H9 (cell line): ENCODE data around the gene CERS6. TPM values are rescaled to one million over a fixed set of nuclear protein-coding genes. Genes with fewer than 3 reads are reported as not detected.

Source experiments
- DNase-seq: peaks from one replicate; pipeline ENCODE4 v3.0.0-alpha.2; 2017
- H2AFZ ChIP-seq: one replicate; pipeline ENCODE4 v1.6.1; 2013; ENCODE audit warnings: mild to moderate bottlenecking, low read length, control low read depth, moderate library complexity
- H2AK5ac ChIP-seq: 2 replicates; pipeline ENCODE4 v1.6.1; 2013; ENCODE audit warnings: low read length, control low read depth, mixed read lengths; ENCODE audit not compliant: insufficient read length
- H2BK120ac ChIP-seq: one replicate; pipeline ENCODE4 v1.6.1; 2013; ENCODE audit warnings: low read depth, mild to moderate bottlenecking, low read length, control low read depth, inconsistent platforms; ENCODE audit not compliant: poor library complexity, severe bottlenecking
- H2BK12ac ChIP-seq: 2 replicates; pipeline ENCODE4 v1.6.1; 2013; ENCODE audit warnings: low read length, control low read depth, mixed read lengths, low read depth; ENCODE audit not compliant: insufficient read length
- H2BK15ac ChIP-seq: 2 replicates; pipeline ENCODE4 v1.6.1; 2013; ENCODE audit warnings: low read depth, low read length, control low read depth
- H2BK20ac ChIP-seq: one replicate; pipeline ENCODE4 v1.6.1; 2013; ENCODE audit warnings: low read depth, mild to moderate bottlenecking, low read length, control low read depth, inconsistent platforms; ENCODE audit not compliant: poor library complexity, severe bottlenecking
- H2BK5ac ChIP-seq: 2 replicates; pipeline ENCODE4 v1.6.1; 2013; ENCODE audit warnings: low read length, control low read depth, mixed read lengths; ENCODE audit not compliant: insufficient read length
- H3K14ac ChIP-seq: 2 replicates; pipeline ENCODE4 v1.6.1; 2013; ENCODE audit warnings: low read length, control low read depth; ENCODE audit not compliant: insufficient read depth
- H3K18ac ChIP-seq: 2 replicates; pipeline ENCODE4 v1.6.1; 2013; ENCODE audit warnings: low read depth, mild to moderate bottlenecking, mixed read lengths, low read length, control low read depth; ENCODE audit not compliant: insufficient read length
- H3K23ac ChIP-seq: 2 replicates; pipeline ENCODE4 v1.6.1; 2013; ENCODE audit warnings: low read length, control low read depth, mixed read lengths, low read depth; ENCODE audit not compliant: insufficient read length
- H3K23me2 ChIP-seq: 2 replicates; pipeline ENCODE4 v1.6.1; 2013; ENCODE audit warnings: low read depth, mild to moderate bottlenecking, mixed read lengths, low read length, control low read depth; ENCODE audit not compliant: insufficient read length, poor library complexity, severe bottlenecking
- H3K27ac ChIP-seq: 2 replicates; pipeline ENCODE4 v1.5.1; 2013; ENCODE audit warnings: low read length, control low read depth, mixed read lengths, low read depth; ENCODE audit not compliant: insufficient read length
- H3K27me3 ChIP-seq: 2 replicates; pipeline ENCODE4 v1.6.1; 2013; ENCODE audit warnings: low read length, control low read depth, inconsistent platforms; ENCODE audit not compliant: insufficient read depth
- H3K4ac ChIP-seq: 2 replicates; pipeline ENCODE4 v1.6.1; 2013; ENCODE audit warnings: low read depth, mild to moderate bottlenecking, control low read depth, inconsistent platforms, low read length, moderate library complexity
- H3K4me1 ChIP-seq: 2 replicates; pipeline ENCODE4 v1.6.1; 2013; ENCODE audit warnings: low read length, control low read depth, inconsistent platforms; ENCODE audit not compliant: insufficient read depth
- H3K4me2 ChIP-seq: 2 replicates; pipeline ENCODE4 v1.6.1; 2013; ENCODE audit warnings: low read length, control low read depth, mixed read lengths; ENCODE audit not compliant: insufficient read length, insufficient read depth
- H3K56ac ChIP-seq: 2 replicates; pipeline ENCODE4 v1.6.1; 2013; ENCODE audit warnings: low read depth, mild to moderate bottlenecking, mixed read lengths, low read length, control low read depth; ENCODE audit not compliant: insufficient read length
- H3K79me1 ChIP-seq: 2 replicates; pipeline ENCODE4 v1.6.1; 2013; ENCODE audit warnings: low read depth, mild to moderate bottlenecking, moderate library complexity, low read length, control low read depth, inconsistent platforms; ENCODE audit not compliant: insufficient read depth, poor library complexity, severe bottlenecking
- H3K79me2 ChIP-seq: 2 replicates; pipeline ENCODE4 v1.6.1; 2013; ENCODE audit warnings: low read length, control low read depth, inconsistent platforms; ENCODE audit not compliant: insufficient read depth
- H3K9ac ChIP-seq: 2 replicates; pipeline ENCODE4 v1.6.1; 2013; ENCODE audit warnings: low read length, control low read depth, mixed read lengths; ENCODE audit not compliant: insufficient read length; ENCODE audit errors: extremely low read depth
- H3K9me3 ChIP-seq: one replicate; pipeline ENCODE4 v1.6.1; 2013; ENCODE audit warnings: low read depth, low read length, inconsistent platforms; ENCODE audit not compliant: control insufficient read depth
- H3T11ph ChIP-seq: one replicate; pipeline ENCODE4 v1.6.1; 2013; ENCODE audit warnings: mild to moderate bottlenecking, low read length, control low read depth, inconsistent platforms
- H4K20me1 ChIP-seq: one replicate; pipeline ENCODE4 v1.6.1; 2013; ENCODE audit not compliant: control insufficient read depth, insufficient read length, insufficient read depth
- H4K5ac ChIP-seq: 2 replicates; pipeline ENCODE4 v1.6.1; 2013; ENCODE audit warnings: low read depth, mild to moderate bottlenecking, mixed read lengths, low read length, control low read depth; ENCODE audit not compliant: insufficient read length
- H4K8ac ChIP-seq: replicated peaks from 2 replicates; pipeline ENCODE4 v1.6.1; 2013; ENCODE audit warnings: low read length, control low read depth, mixed read lengths, low read depth; ENCODE audit not compliant: insufficient read length
- H4K91ac ChIP-seq: 2 replicates; pipeline ENCODE4 v1.6.1; 2013; ENCODE audit warnings: low read depth, mild to moderate bottlenecking, moderate library complexity, mixed read lengths, low read length, control low read depth; ENCODE audit not compliant: insufficient read length
- H3K27ac Mint-ChIP-seq, 3 experiments: 2 replicates in 2 of 3; 3 replicates in 1 of 3; pipeline ENCODE4 v1.8.0; 2020 to 2021; ENCODE audit warnings: mixed read lengths in 3 of 3, mild to moderate bottlenecking in 1 of 3, moderate library complexity in 1 of 3
- H3K27me3 Mint-ChIP-seq: 2 replicates; pipeline ENCODE4 v1.8.0; 2021; ENCODE audit warnings: low read depth, mild to moderate bottlenecking, moderate library complexity, mixed read lengths
- H3K36me3 Mint-ChIP-seq, 3 experiments: 2 replicates in 2 of 3; 3 replicates in 1 of 3; pipeline ENCODE4 v1.8.0; 2020 to 2021; ENCODE audit warnings: low read depth in 3 of 3, mixed read lengths in 3 of 3; ENCODE audit not compliant: insufficient read depth in 1 of 3
- H3K4me1 Mint-ChIP-seq, 2 experiments: 2 replicates each; pipeline ENCODE4 v1.8.0; 2020; ENCODE audit warnings: mixed read lengths in 2 of 2
- H3K4me3 Mint-ChIP-seq, 2 experiments: 2 replicates in 1 of 2; 3 replicates in 1 of 2; pipeline ENCODE4 v1.8.0; 2020 to 2021; ENCODE audit warnings: mild to moderate bottlenecking in 2 of 2, mixed read lengths in 2 of 2, moderate library complexity in 1 of 2
- H3K9me3 Mint-ChIP-seq, 2 experiments: 2 replicates in 1 of 2; 3 replicates in 1 of 2; pipeline ENCODE4 v1.8.0; 2020; ENCODE audit warnings: mild to moderate bottlenecking in 2 of 2, mixed read lengths in 2 of 2, moderate library complexity in 1 of 2
- WGBS: extraction: QIAGEN DNeasy Blood & Tissue Kit; methylation state at CpG from one replicate; pipeline ENCODE4 v1.1.7; 2013; ENCODE audit warnings: missing lambda C conversion rate, low lambda C conversion rate, mixed read lengths; ENCODE audit not compliant: insufficient read length; ENCODE audit errors: extremely low coverage; 5-methylcytosine and 5-hydroxymethylcytosine counted together
- total RNA-seq: library from RNA; stranded (reverse); gene quantifications from 2 replicates; pipeline ENCODE4 v1.2.1, GENCODE V29; 2021
- TF ChIP-seq, protein P1 (sequence below): fragments of 200-600 bp; sonication (generic); conservative IDR thresholded peaks from 3 replicates; pipeline ENCODE4 v1.8.0; 2021; ENCODE audit warnings: antibody characterized with exemption, mild to moderate bottlenecking

The CERS6 gene
- total RNA-seq, 1 experiment from 2014 or later, result 17.7 TPM

DNA sequence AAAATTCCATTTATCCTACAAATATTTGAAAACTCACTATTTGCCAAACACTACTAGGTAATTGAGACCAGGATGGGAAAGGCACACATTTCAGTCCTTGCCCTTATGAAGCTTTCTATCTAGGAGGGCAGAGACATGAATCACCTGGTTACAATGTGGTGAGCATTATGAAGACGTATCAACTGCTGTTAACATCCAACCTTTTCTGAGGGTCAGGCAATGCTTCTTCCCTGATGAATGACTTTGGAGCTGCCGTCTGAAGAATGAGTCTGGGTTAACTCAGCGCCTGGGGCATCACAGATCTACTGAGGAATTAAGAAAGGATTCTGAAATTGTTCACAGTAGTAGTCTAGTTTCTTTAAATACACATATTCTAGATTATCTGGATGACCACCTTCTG lies 284.3 kb downstream of the CERS6 start:
- TF ChIP-seq, protein P1, sequence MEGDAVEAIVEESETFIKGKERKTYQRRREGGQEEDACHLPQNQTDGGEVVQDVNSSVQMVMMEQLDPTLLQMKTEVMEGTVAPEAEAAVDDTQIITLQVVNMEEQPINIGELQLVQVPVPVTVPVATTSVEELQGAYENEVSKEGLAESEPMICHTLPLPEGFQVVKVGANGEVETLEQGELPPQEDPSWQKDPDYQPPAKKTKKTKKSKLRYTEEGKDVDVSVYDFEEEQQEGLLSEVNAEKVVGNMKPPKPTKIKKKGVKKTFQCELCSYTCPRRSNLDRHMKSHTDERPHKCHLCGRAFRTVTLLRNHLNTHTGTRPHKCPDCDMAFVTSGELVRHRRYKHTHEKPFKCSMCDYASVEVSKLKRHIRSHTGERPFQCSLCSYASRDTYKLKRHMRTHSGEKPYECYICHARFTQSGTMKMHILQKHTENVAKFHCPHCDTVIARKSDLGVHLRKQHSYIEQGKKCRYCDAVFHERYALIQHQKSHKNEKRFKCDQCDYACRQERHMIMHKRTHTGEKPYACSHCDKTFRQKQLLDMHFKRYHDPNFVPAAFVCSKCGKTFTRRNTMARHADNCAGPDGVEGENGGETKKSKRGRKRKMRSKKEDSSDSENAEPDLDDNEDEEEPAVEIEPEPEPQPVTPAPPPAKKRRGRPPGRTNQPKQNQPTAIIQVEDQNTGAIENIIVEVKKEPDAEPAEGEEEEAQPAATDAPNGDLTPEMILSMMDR, result no peak
- no peaks in the 10 kb centered on the region for H3K9me3 Mint-ChIP-seq
- Histone ChIP-seq H3K23ac (no peak overlapping the region), H2BK15ac (no peak overlapping the region), H3K27ac (no peak overlapping the region), H3K23me2 (no peaks in the 10 kb centered on the region), H3K79me2 (no peaks in the 10 kb centered on the region), H2BK5ac (no peak overlapping the region), H3K79me1 (no peaks in the 10 kb centered on the region), H3K4me1 (no peaks in the 10 kb centered on the region), H4K20me1 (no peaks in the 10 kb centered on the region), H3T11ph (no peak overlapping the region), H3K4me2 (no peak overlapping the region), H3K14ac (no peak overlapping the region), H4K91ac (no peak overlapping the region), H3K9ac (no peak overlapping the region), H3K18ac (no peak overlapping the region), H2BK20ac (no peak overlapping the region), H4K5ac (no peak overlapping the region), H3K56ac (no peak overlapping the region), H2BK120ac (no peak overlapping the region), H4K8ac (no peak overlapping the region), H3K4ac (no peak overlapping the region), H2AK5ac (no peak overlapping the region), H2AFZ (no peak overlapping the region), H3K27me3 (no peaks in the 10 kb centered on the region), H2BK12ac (no peak overlapping the region), H3K9me3 (no peaks in the 10 kb centered on the region)
- H3K36me3 Mint-ChIP-seq, result no peaks in the 10 kb centered on the region
- H3K27me3 Mint-ChIP-seq, result no peaks in the 10 kb centered on the region
- peaks cover 0 to 11% of the 10 kb centered on the region in 2 experiments; a peak in 2 of 4 replicates for H3K4me1 Mint-ChIP-seq
- no peak overlapping the region for H3K27ac Mint-ChIP-seq
- H3K4me3 Mint-ChIP-seq, result no peak overlapping the region
- no peak for DNase-seq
- WGBS, result no CpG with 5 or more reads among the region's 3 CpGs
